HG03066 (cell line): ENCODE data around the gene SPATA31C1.
"Not testable (repeated sequence)": the region's sequence is repeated elsewhere in the genome, so short reads cannot be mapped to it uniquely, and the experiment has no call there.

Experiments
- ATAC-seq: cut with Tn5 transposase; IDR thresholded peaks from one replicate; pipeline ENCODE4 v1.9.1; 2021; ENCODE audit warnings: low read depth; ENCODE audit not compliant: unreplicated experiment

SPATA31C1 gene

DNA sequence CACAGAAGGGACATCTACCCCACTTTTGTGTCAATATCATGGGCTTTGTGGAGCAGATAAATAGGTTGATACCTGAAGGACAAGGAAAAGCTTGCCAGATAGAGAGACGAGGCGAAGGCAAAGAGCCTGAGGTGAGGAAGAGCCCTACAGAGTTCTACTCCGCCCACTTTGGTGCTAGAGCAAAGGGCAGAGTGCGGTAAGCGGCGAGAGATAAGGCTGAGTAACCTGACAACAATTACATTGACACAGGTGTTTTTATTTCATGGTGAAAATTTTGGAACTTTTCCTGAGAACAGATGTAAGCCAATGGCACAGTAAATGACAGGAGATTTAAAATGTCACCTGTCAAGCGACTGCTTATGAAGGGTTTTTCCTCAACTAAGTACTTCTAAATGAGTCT is 16.7 kb downstream of the SPATA31C1 start:
- not testable (repeated sequence) for ATAC-seq

DNA sequence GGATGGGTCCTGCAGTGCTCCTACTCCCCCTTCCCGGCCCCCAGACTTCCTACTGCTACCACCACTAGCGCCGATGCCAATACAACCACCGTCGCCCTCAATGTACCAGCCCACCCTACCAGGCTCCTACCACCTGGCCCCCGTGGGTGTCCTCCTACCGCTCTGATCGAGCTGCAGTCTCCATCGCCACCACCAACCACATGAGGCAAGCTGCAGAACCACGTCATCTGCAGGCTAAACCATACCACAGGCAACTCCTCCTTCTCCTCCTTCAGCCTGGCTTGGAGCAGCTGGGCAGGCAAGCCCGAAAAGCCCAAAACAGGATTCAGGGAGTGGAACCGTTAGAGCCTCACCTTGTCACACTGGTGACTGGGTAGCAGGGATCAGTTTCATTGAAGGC is 19.6 kb downstream of the SPATA31C1 start:
- not testable (repeated sequence) for ATAC-seq

DNA sequence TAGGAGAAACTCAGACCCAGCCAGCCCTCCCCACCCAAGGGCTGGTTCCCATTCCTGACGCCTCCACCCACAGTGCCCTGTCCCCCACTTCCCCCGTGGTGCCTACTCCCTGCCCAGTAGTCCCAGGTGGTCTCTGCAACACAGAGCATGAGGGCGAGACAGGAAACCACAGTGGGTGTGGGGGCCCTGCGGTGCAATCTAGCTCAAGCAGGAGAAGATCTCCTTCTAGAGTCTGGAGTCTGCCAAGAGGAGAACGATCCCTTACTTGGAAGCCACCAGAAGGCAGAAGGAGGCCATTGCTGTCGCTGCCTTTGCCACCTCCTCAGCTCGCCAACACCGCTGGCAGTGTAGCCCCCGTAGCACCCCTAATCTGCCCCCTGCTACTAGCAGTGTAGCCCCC is 20.2 kb downstream of the SPATA31C1 start:
- ATAC-seq: not testable (repeated sequence)

DNA sequence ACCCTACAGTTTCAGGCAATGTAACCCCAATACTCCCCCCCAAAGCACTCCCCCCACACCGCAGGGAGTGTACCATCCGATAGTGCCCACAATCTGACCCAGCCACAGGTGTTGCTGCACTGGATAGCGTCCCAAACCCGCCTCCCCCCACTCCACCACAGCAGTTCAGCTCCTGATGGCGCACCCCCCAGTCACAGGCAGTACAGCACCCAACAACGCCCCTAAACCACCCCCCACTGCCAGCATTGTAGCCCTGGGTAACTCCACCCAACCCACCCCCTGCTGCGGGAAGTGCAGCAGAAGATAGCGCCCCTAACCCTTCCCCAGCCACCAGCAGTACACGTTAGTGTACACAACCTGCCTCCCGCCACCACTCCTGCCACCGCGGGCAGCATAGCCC is 20.6 kb downstream of the SPATA31C1 start:
- ATAC-seq: not testable (repeated sequence)

DNA sequence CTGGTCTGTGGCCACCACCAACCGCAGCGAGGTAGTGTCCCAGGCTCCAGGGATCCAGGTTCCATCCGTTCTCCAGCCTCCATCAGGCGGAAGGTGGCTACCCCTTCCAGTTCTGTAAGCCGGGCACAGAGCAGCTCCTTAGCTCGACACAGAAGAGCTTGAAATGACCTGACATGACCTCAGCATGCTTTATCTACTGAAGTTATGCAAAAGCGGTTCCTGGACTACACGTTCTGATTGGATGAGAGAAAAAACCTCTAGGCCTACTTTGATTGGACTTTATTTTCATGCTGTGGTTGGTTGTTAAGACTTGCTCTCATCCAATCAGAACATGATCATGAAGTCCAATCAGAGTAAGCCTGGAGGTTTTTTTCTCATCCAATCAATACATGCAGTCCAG is 21.3 kb downstream of the SPATA31C1 start:
- not testable (repeated sequence) for ATAC-seq

DNA sequence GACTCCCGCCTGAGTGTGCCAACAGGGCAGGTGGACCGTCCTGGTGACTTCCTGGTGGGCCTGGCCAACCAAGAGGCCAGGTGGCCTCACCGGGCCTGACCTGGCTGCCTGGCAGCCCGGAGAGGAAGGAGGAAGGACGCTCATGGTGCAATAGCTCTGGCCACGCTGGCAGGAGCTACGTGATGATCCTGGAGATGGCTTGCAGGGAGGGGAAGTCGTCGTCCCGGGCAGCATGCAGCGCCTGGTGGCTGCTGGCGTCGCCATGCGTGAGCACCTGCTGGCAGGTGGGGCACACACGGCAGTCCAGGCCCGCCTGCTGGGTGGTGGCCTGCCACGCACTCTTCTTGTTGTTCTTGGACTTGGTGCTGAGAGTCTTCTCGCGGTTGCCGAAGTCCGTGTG is 26.3 kb downstream of the SPATA31C1 start:
- ATAC-seq: no peak

DNA sequence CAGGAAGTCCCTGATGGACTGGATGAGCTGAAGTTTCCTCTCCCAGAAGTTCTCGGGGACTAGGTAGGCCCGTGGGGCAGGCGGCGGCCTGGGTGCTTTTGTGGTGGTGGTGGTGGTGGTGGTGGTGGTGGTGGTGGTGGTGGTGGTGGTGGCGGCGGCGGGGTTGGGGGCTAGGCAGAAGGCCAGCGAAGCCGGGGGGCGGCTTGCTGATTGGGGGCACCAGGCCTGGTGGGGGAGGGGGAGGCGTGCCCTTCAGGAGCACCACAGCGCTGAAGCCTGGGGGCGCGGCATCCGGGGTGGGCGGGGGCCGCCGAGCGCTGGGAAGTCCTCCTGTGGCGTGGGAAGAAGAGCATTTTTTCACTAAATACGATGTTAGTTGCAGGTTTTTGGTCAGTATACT is 26.9 kb downstream of the SPATA31C1 start:
- no peak for ATAC-seq

DNA sequence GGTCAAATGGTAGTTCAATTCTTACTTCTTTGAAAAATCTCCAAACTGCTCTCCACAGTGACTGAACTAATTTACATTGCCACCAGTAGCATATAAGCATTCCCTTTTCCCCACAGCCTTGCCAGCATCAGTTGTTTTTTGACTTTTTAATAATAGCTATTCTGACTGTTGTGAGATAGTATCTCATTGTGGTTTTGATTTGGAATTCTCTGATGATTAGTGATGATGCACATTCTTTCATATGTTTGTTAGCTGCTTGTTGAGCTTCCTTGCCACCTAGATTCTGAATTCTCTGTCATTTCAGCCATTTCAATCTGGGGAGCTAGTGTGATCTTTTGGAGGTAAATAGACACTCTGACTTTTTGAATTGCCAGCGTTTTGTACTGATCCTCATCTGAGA is 32.5 kb downstream of the SPATA31C1 start:
- no peak for ATAC-seq

DNA sequence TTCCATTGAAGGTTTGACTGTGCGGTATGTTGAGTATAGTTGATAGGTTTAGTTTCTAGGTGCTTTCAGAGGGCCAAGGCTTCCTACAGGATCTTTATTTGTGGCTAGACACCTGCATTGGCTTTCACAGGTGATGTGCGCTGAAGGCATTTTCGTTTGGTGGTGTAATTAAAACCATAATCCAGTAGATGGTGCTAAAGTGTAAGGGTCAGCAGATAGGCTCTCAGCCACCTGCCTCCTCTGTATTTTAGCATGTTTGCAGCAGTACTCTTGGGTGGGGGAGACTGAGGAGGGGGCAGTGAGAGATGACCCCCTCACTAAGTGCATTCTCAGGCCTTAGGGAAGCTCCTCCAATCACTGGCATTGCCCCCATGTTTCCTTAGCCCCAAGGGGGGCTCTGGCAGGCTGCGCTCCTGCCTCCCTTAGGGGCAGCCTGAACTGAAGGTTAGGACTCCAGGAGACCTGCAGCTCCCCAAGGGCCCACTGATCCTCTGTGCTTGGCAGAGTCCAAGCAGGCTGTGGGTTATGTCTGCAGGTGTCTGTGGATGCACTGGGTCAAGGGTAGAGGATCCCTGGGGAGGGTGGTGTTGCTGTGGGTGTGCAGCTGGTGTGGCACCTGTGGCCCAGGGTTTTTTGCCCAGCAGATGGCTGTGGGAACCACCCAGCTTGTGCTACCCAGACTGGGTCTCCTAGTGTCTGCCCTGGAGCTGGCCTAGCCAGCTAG is 33.2 kb downstream of the SPATA31C1 start:
- ATAC-seq: no peak

DNA sequence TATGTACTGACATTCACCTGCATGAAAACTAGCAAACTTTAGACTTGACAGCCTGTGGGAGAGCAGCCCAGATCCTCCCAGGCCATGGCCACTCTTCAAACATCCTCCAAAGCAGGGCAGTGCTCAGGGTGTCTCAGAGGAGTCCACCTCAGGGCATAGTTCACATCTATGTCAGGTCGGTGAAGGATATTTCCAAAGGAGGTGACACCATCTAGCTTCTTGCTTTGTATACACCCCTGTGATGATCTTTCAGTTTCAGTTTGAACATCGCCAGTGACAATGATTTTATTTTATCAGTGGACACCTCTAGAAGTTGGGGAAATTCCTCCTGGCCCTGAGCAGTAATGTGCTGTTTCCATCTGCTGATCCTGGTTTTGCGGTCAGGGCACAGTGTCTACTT is 36.5 kb downstream of the SPATA31C1 start:
- ATAC-seq: no peak

DNA sequence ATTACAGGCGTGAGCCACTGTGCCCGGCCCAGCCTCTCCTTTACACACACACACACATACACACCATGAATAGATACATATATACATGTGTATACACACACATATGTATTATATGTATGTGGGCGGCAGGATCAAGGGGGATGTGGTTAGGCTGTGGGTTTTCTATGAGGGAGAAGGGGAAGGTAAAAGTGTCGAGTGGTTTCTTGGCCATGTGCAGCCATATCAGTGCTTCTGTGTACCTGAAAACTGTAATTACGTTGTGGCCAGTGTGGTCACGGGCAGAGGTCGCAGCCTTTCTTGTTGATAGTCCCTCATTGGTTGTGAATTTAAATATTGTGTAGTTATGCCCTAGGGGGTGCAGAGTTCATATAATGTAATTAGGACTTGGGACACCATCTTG is 40.1 kb downstream of the SPATA31C1 start:
- no peak for ATAC-seq

DNA sequence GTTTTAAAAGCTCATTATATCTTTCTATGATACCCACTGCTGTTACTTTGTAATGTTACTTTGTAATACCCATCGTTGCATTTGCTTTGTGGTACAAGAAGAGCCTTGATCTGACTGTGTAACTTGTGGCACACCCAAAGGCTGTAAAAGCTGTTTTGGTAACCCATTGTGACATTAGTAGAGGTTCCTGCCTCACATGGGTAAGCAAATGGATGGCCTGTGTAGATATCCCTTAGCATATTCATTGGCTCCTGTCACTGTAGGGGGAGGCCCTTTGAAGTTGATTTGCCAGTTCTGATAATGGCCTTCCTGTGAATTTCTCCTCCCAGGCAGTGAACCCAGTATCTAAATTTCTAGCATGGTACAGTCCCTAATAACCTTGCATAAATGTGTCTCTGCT is 40.8 kb downstream of the SPATA31C1 start:
- no peak for ATAC-seq

DNA sequence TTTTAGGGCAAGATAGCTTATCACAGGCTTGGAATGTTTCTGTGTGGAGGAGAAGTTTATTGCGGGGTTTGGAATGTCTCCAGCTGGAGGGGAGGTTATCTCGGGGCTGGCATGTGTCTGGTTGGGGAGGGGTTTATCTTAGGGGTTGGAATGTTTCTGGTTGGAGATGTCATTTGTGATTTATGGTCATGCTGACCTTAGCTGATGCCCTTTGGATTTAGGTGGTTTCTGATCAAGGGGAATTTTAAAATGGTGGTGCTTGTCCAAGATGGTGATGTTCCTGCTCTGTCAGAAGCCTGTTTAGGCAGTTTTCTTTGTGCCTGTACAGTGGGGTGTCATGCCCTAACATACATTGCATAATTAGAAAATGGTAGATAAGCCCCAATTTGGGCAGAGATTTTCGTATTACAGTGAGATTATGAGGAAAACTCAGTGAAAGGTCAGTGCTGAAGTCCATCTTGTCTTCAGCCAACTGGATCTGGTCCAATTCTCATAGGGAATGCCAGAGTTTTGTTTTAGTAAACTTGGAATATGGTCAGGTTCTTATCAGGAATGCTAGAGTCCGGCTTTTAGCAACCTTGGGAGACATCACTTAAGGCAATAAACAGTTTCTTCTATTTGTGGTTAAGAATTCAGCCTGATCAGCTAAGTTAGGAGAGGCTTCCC is 42.3 kb downstream of the SPATA31C1 start:
- ATAC-seq: no peak

DNA sequence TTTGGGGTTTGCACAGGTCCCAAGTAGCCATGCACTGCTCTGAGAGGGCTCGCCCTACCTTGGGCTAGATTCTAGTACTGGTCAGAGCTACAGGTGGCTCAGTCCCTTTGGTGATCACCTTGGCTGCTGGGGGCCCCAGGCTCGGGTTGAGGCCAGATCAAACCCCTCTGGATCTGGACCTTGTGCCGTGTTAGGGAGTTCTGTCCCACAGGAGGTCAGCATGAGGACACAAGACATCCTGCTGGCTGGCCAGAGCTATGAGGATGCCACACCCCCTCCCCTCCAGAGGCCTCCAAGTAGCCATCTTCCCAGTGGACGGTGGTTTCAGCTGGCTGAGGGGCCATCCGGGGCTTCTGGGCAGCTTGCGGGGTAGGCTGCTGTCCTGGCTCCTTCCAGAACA is 46.0 kb downstream of the SPATA31C1 start:
- ATAC-seq: no peak

DNA sequence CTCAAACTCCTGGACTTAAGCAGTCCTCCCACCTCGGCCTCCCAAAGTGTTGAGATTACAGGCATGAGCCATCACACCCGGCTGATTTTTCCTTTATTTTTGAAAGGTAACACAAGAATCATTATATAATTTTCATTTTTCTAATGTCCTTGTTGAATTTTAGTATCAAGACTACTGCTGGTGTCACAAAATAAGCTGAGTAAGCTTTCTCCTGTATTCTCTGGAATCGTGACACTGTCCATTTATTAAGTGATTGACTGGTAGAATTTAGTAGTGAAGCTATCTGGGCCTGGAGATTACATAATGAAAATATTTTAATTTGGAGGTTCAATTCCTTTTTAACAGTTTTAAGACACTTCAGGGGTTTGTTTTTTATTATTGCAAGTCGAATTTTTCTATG is 47.1 kb downstream of the SPATA31C1 start:
- no peak for ATAC-seq

DNA sequence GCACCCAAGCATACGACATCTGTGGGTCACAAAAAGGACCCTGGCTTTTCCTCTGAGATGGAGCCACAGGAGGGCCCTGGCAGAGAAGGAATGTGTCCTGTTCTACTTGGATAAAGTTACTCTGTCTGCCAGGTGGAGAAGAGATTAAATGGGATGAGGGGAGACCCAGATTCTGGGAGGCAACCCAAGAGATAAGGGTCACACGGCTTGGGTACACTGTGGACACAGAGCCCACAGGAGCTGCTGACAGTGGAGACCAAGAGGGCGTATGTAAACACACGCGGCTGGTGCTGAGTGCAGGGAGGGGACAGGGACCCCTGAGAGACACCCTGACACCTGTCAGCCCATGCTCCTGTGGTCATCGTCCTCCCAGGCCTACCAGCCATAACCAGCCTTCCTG is 50.4 kb downstream of the SPATA31C1 start:
- ATAC-seq: no peak

DNA sequence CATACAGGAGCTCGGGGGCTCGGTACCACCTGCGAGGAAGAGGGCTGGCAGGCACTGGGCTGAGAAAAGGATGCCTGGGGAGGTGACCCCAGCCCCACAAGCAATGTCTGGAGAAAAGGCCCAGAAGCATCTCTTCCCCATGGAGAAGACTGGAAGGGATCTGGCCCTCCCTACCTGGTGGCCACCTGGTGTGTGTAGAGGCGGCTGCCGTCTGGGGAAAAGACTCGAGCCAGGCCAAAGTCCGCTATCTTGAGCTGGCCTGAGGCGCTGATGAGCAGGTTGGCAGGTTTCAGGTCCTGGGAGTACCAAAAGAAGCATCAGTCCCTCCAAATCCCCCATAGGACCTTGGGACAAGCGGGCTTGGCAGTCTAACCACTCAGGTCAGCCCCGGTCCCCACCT is 52.8 kb downstream of the SPATA31C1 start:
- ATAC-seq: no peak

DNA sequence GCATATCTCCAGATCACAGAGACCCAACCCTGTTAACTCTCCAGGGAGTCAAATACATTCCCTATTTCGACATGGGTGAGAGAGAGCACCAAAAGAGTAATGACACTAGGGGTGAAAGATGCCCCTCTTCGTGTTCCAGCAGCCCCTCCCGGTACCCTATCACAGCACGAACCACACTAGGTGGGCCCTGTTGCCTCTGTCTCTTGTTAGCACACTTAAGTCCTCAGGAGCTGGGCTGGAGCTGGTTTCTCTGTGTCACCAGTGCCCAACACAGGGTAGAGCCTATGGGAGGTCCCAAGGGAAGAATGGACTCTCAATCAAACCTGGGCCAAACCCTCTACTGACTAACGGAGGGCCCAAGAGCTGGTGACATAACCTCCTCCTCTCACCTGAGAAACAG is 55.4 kb downstream of the SPATA31C1 start:
- no peak for ATAC-seq
